Left lung (tissue), 14 donors: Measurements from ENCODE around the gene STS. TPM values are rescaled to one million over a fixed set of nuclear protein-coding genes. Genes with fewer than 3 reads are reported as not detected.

ENCODE experiments used
- ATAC-seq: fragments of 200-7000 bp; cut with Tn5 transposase; one replicate; pipeline ENCODE4 v1.9.1; 2020; ENCODE audit warnings: moderate library complexity
- DNase-seq, 4 donors: peaks; one replicate each; pipeline ENCODE4 v3.0.0-alpha.2; 2013 to 2020
- H3K27ac ChIP-seq, 2 donors: fragments of 200-600 bp; sonication (generic) in 1 of 2; one replicate each; pipeline versions ENCODE4 v1.5.0 to v1.8.0; 2020 to 2021
- H3K27me3 ChIP-seq, 2 donors: fragments of 200-600 bp; sonication (generic) in 1 of 2; one replicate each; pipeline versions ENCODE4 v1.5.0 to v1.8.0; 2020 to 2021
- H3K36me3 ChIP-seq, 2 donors: fragments of 200-600 bp; sonication (generic) in 1 of 2; one replicate each; pipeline versions ENCODE4 v1.5.0 to v1.8.0; 2020 to 2021
- H3K4me1 ChIP-seq, 2 donors: fragments of 200-600 bp; one replicate each; pipeline ENCODE4 v1.8.0; 2021
- H3K4me3 ChIP-seq, 2 donors: fragments of 200-600 bp; sonication (generic) in 1 of 2; one replicate each; pipeline versions ENCODE4 v1.5.0 to v1.8.0; 2020 to 2021; ENCODE audit warnings: mild to moderate bottlenecking in 1 of 2
- H3K9me3 ChIP-seq, 2 donors: fragments of 200-600 bp; sonication (generic) in 1 of 2; one replicate each; pipeline versions ENCODE4 v1.5.0 to v1.8.0; 2020 to 2021
- intact Hi-C, 2 donors: fragments of 100-400 bp; cut with DNase I; formaldehyde crosslinking; loops; one replicate each; pipeline versions ENCODE4 v1.11.2 to v1.14.2; 2022
- long read RNA-seq, 12 donors: library from polyadenylated mRNA in 2 of 12; unstranded in 2 of 12; transcript quantifications; one replicate each; pipeline ENCODE4 v2.0.0 and lab custom pipeline, GENCODE V29; 2019 to 2026
- polyA plus RNA-seq, 6 donors: library from polyadenylated mRNA; unstranded; fragments of 120-200 nt; gene quantifications; one replicate each; pipeline ENCODE4 v1.2.1, GENCODE V29; 2013; ENCODE audit not compliant: insufficient read length in 6 of 6
- total RNA-seq, 2 donors: library from RNA; stranded (reverse); fragmentation: NEBNext Ultra II Directional; extraction: Animal tissue kit (Norgen Biotek cat#: 25700); gene quantifications; one replicate each; pipeline ENCODE4 v1.2.1, GENCODE V29; 2021
- TF ChIP-seq, protein P1 (sequence below), 2 donors: fragments of 200-600 bp; sonication (generic) in 1 of 2; IDR thresholded peaks; one replicate each; pipeline versions ENCODE4 v1.5.0 to v1.8.0; 2021; ENCODE audit warnings: antibody characterized with exemption in 2 of 2
- donor health status: DM: no; HTN: yes; CAD: no.
- donor health status: DM: no; HTN: no; CAD: no.

STS gene, protein sequence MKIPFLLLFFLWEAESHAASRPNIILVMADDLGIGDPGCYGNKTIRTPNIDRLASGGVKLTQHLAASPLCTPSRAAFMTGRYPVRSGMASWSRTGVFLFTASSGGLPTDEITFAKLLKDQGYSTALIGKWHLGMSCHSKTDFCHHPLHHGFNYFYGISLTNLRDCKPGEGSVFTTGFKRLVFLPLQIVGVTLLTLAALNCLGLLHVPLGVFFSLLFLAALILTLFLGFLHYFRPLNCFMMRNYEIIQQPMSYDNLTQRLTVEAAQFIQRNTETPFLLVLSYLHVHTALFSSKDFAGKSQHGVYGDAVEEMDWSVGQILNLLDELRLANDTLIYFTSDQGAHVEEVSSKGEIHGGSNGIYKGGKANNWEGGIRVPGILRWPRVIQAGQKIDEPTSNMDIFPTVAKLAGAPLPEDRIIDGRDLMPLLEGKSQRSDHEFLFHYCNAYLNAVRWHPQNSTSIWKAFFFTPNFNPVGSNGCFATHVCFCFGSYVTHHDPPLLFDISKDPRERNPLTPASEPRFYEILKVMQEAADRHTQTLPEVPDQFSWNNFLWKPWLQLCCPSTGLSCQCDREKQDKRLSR
- 10 to 100 TPM; 13.7 to 33.8 TPM for total RNA-seq
- polyA plus RNA-seq, result 1 to 10 TPM; 4.9 to 7.6 (median 5.8) TPM
- long read RNA-seq, donor 1, result 0 reads
- long read RNA-seq, donor 2, result 0 reads
- long read RNA-seq, donor 3, result 0 reads
- long read RNA-seq, donor 4, result 0 reads
- long read RNA-seq, donor 5, result 0 reads
- long read RNA-seq, donor 6, result 0 reads
- long read RNA-seq, donor 7, result 0 reads
- long read RNA-seq, donor 8, result 0 reads
- long read RNA-seq, donor 9, result 0 reads
- long read RNA-seq, donor 10, partial matches to known transcripts, result 0 of 1 reads
- long read RNA-seq, donor 10, other reads (novel, unspliced or antisense), result 1 of 1 reads
- long read RNA-seq, donor 11, result 0 reads
- long read RNA-seq, donor 12, result 0 reads

DNA sequence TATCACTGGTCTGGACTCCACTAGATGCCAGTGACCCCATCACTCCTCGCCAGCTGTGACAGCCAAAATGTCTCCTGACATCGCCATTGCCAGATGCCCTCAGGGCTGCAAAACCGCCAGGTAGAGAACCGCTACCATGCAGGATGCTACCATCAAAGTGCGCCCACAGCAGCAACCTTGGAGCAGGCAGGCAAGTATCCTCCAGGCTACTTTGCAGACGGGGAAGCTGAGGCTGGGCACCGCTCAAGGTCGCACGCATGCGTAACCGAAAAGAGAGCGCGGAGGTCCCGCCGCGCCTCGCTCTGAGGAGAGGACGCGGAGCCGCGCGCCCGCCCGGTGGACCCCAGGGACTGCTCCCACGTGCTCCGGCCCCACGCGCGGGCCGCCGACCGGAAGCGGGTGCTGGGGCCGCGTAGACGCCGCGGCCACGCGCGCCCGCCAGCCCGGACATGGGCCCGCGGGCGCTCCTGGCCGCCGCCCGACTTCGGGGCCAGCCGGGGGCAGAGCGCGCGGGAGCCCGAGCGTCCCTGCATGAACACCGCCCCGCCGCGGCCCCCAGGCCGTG is at the start of gene STS:
STS (plus strand) TSS at position 300 of the 565 bp plus-strand sequence. CDS start 105,488 bp downstream, outside the sequence.
- H3K36me3 ChIP-seq, result no peaks in the 10 kb centered on the region
- DNase-seq, result peak in 3 of 4 donors; percentile 40 to 83 (median 51)
- no peaks in the 10 kb centered on the region for H3K27me3 ChIP-seq
- peak within 1 kb of the TSS; percentile 87 to 91 for H3K27ac ChIP-seq
- ATAC-seq, result peak; percentile 43
- intact Hi-C loops, result no loop called here
- peaks cover 7 to 18% of the 10 kb centered on the region in 2 donors for H3K4me1 ChIP-seq
- H3K4me3 ChIP-seq, result peak within 1 kb of the TSS; percentile 65 to 96
- no peaks in the 10 kb centered on the region for H3K9me3 ChIP-seq
- TF ChIP-seq, protein P1, sequence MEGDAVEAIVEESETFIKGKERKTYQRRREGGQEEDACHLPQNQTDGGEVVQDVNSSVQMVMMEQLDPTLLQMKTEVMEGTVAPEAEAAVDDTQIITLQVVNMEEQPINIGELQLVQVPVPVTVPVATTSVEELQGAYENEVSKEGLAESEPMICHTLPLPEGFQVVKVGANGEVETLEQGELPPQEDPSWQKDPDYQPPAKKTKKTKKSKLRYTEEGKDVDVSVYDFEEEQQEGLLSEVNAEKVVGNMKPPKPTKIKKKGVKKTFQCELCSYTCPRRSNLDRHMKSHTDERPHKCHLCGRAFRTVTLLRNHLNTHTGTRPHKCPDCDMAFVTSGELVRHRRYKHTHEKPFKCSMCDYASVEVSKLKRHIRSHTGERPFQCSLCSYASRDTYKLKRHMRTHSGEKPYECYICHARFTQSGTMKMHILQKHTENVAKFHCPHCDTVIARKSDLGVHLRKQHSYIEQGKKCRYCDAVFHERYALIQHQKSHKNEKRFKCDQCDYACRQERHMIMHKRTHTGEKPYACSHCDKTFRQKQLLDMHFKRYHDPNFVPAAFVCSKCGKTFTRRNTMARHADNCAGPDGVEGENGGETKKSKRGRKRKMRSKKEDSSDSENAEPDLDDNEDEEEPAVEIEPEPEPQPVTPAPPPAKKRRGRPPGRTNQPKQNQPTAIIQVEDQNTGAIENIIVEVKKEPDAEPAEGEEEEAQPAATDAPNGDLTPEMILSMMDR (IDR thresholded peaks at IDR 0.05), result no peak

- H3K4me3 ChIP-seq, result no peak overlapping the region
- intact Hi-C loops, result no loop called here
- no peaks in the 10 kb centered on the region for H3K4me1 ChIP-seq
- no peak overlapping the region for H3K27ac ChIP-seq
- no peaks in the 10 kb centered on the region for H3K36me3 ChIP-seq
- no peak for ATAC-seq
- TF ChIP-seq, protein P1 (IDR thresholded peaks at IDR 0.05), result no peak
- no peaks in the 10 kb centered on the region for H3K27me3 ChIP-seq
- no peaks in the 10 kb centered on the region for H3K9me3 ChIP-seq
- no peak for DNase-seq
Measured at GRCh38 chrX:7100022-7100421, 47.5 kb upstream of the STS start.

DNA sequence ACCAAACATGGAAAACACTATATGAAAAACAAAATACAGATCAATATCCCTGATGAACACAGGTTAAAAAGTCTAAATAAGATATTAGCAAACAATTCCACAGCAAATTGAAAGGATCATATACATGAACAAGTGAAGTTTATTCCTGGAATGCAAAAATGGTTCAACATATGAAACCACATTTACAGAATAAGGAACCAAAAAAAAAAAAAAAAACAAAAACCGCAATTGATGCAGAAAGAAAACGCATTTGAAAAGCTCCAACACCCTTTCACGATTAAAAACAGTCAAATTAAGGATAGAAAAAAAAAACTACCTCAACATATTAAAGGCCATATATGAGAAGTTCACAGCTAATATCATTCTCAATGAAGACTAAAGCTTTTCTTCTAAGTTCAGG is 45.4 kb upstream of the STS start:
- intact Hi-C loops, result no loop called here
- no peaks in the 10 kb centered on the region for H3K36me3 ChIP-seq
- no peak for DNase-seq
- no peaks in the 10 kb centered on the region for H3K9me3 ChIP-seq
- no peak overlapping the region for H3K4me3 ChIP-seq
- no peak overlapping the region for H3K27ac ChIP-seq
- TF ChIP-seq, protein P1 (IDR thresholded peaks at IDR 0.05), result no peak
- no peak for ATAC-seq
- H3K4me1 ChIP-seq, result no peaks in the 10 kb centered on the region
- H3K27me3 ChIP-seq, result no peaks in the 10 kb centered on the region

GRCh38 chrX:7106649-7107048 is 40.9 kb upstream of the STS start:
- Histone ChIP-seq H3K9me3 (no peaks in the 10 kb centered on the region), H3K36me3 (no peaks in the 10 kb centered on the region), H3K27ac (no peak overlapping the region), H3K4me1 (peaks cover 15% of the 10 kb centered on the region in 2 donors), H3K27me3 (no peaks in the 10 kb centered on the region), H3K4me3 (no peak overlapping the region)
- DNase-seq (no peak), ATAC-seq (no peak)
- TF ChIP-seq, protein P1 (IDR thresholded peaks at IDR 0.05), result no peak
- intact Hi-C loops, result no loop called here
